ENCODE data around the gene KRTAP5-11.
"Not testable (repeated sequence)": the region's sequence is repeated elsewhere in the genome, so short reads cannot be mapped to it uniquely, and the experiment has no call there.

KRTAP5-11 gene

GRCh38 chr11:71582309-71582895, at the start of gene KRTAP5-11:
TSS of gene KRTAP5-11 (minus strand) at chr11:71582875. CDS start at chr11:71582837, 38 bp downstream.
- no peak for DNase-seq
- TF ChIP-seq GATA1 (IDR thresholded peaks at IDR 0.05; ENCODE audit: low read depth, low read length) (no peak), POLR2A (IDR thresholded peaks at IDR 0.05; ENCODE audit: low read length) (no peak)

- DNase-seq = not testable (repeated sequence)
These were observed 48.9 kb upstream of the KRTAP5-11 start for GRCh38 chr11:71631551-71631950.

GRCh38 chr11:71630071-71630470, 47.4 kb upstream of the KRTAP5-11 start:
- peak; percentile 17 to 32 for DNase-seq

GRCh38 chr11:71628943-71629342, 46.3 kb upstream of the KRTAP5-11 start:
- DNase-seq = not testable (repeated sequence)

- not testable (repeated sequence) for DNase-seq
These were observed 40.6 kb upstream of the KRTAP5-11 start for GRCh38 chr11:71623226-71623625.

- not testable (repeated sequence) for DNase-seq
These were observed 39.9 kb upstream of the KRTAP5-11 start for GRCh38 chr11:71622561-71622960.

GRCh38 chr11:71615003-71615402, 32.3 kb upstream of the KRTAP5-11 start:
- DNase-seq = not testable (repeated sequence)

- DNase-seq = not testable (repeated sequence)
These were observed 31.8 kb upstream of the KRTAP5-11 start for GRCh38 chr11:71614366-71614917.

GRCh38 chr11:71613931-71614330, 31.3 kb upstream of the KRTAP5-11 start:
- not testable (repeated sequence) for DNase-seq

- not testable (repeated sequence) for DNase-seq
These were observed 28.7 kb upstream of the KRTAP5-11 start for GRCh38 chr11:71611218-71611910.

- DNase-seq = not testable (repeated sequence)
These were observed 25.6 kb upstream of the KRTAP5-11 start for GRCh38 chr11:71608272-71608671.

- not testable (repeated sequence) for DNase-seq
These were observed 25.0 kb upstream of the KRTAP5-11 start for GRCh38 chr11:71607520-71608216.

GRCh38 chr11:71606853-71607519, 24.3 kb upstream of the KRTAP5-11 start:
- DNase-seq = not testable (repeated sequence)

GRCh38 chr11:71604798-71605488, 22.3 kb upstream of the KRTAP5-11 start:
- DNase-seq = peak; percentile 10 to 51

- not testable (repeated sequence) for DNase-seq
These were observed 20.5 kb upstream of the KRTAP5-11 start for GRCh38 chr11:71603221-71603620.

- not testable (repeated sequence) for DNase-seq
These were observed 6.9 kb upstream of the KRTAP5-11 start for GRCh38 chr11:71589546-71589920.

GRCh38 chr11:71588822-71589545, 6.3 kb upstream of the KRTAP5-11 start:
- DNase-seq = peak in 1 of 2 experiments; percentile 8

- not testable (repeated sequence) for DNase-seq
These were observed 5.6 kb upstream of the KRTAP5-11 start for GRCh38 chr11:71588314-71588713.

GRCh38 chr11:71585673-71586072, 3.0 kb upstream of the KRTAP5-11 start:
- DNase-seq = not testable (repeated sequence)

- DNase-seq = not testable (repeated sequence)
These were observed 294 bp upstream of the KRTAP5-11 start for GRCh38 chr11:71582969-71583368.
